Right lobe of liver (tissue), 4 donors: ENCODE data around the gene DTX3L.

Experiments used
- POLR2A ChIP-seq: fragments of 450-650 bp; IDR thresholded peaks from one replicate; pipeline ENCODE4 v1.6.1; 2017; ENCODE audit warnings: antibody characterized with exemption, mild to moderate bottlenecking
- TF ChIP-seq, protein P1 (sequence below), 4 donors: fragments of 200-600 bp in 3 of 4; fragments of 450-650 bp in 1 of 4; IDR thresholded peaks; one replicate each; pipeline versions ENCODE4 v1.5.1 to v1.8.0; 2016 to 2022; ENCODE audit warnings: antibody characterized with exemption in 4 of 4, mild to moderate bottlenecking in 2 of 4
- donor health status: DM: no; HTN: no; CAD: no.
- donor health status: DM: no; HTN: no; CAD: no.
- donor health status: DM: no; HTN: yes; CAD: no.

DNA sequence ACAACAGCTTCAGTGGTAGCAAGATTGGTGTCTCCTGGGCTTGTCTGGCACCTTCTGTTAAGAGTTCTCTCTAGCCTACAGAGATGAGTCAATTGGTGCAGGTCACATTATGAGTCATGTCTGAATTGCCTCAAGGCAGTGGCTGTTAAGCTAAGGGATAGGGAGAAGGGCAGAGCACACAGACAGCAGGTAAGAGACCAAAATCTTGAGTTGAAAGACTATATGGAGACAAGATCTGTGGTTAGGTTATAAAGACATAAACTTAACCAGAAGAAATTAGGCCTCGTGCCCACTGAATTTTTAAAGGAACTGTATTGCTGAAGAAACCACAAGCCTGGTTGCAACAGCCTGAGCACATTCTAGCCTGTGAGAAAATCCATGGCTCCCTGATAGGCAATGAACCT is 30.2 kb upstream of the DTX3L start:
- TF ChIP-seq POLR2A: no peak
- TF ChIP-seq, protein P1, sequence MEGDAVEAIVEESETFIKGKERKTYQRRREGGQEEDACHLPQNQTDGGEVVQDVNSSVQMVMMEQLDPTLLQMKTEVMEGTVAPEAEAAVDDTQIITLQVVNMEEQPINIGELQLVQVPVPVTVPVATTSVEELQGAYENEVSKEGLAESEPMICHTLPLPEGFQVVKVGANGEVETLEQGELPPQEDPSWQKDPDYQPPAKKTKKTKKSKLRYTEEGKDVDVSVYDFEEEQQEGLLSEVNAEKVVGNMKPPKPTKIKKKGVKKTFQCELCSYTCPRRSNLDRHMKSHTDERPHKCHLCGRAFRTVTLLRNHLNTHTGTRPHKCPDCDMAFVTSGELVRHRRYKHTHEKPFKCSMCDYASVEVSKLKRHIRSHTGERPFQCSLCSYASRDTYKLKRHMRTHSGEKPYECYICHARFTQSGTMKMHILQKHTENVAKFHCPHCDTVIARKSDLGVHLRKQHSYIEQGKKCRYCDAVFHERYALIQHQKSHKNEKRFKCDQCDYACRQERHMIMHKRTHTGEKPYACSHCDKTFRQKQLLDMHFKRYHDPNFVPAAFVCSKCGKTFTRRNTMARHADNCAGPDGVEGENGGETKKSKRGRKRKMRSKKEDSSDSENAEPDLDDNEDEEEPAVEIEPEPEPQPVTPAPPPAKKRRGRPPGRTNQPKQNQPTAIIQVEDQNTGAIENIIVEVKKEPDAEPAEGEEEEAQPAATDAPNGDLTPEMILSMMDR (IDR thresholded peaks at IDR 0.05): no peak
